ENCODE data around the gene ZDHHC11B.
"Not testable (repeated sequence)": the region's sequence is repeated elsewhere in the genome, so short reads cannot be mapped to it uniquely, and the experiment has no call there.

ZDHHC11B gene

DNA sequence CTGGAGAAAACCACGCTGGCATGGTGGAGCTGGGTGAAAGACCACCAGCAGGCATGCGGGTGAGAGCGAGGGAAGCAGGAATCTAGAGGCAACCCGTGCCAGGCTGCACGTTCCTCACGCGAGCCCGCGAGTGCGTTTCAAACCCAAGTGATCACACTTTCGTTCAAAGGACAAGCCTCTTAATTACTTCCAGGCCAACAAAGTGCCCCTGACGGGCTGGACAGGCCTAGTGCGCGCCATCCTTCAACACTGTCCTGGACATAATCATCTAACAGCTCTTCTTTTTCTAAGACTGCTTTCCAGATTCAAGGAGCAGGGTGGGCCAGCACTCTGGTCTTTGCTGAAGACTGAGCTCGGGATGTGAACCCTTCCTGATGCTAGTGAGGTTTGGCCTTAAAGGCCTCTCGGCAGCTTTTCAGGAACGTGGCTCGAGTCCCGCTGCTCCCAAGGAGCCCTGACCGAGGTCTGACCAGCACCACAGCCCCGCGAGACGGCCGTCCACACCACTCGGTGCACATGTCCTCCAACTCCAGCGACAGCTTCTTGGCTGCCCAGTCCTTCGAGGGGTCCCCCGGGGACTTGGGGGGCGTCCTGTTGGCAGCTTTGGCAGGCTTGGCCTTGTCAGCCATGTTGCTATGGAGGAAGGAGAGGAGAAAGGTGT is 14.9 kb downstream of the ZDHHC11B start:
- not testable (repeated sequence) for H3K9ac ChIP-seq (ENCODE audit: low read length); H3K18ac ChIP-seq (ENCODE audit: low read length); H3K36me3 ChIP-seq (ENCODE audit: control insufficient read depth in 1 of 2, insufficient read depth in 2 of 2, low read length in 2 of 2); H3K79me1 ChIP-seq (ENCODE audit: low read length); H3K23ac ChIP-seq (ENCODE audit: low read length); H3K27ac ChIP-seq (ENCODE audit: low read depth, low read length); H4K91ac ChIP-seq (ENCODE audit: low read depth, low read length); H3K79me2 ChIP-seq (ENCODE audit: control insufficient read depth, insufficient read depth, low read length, poor library complexity); H3K4ac ChIP-seq (ENCODE audit: low read depth, low read length); H4K8ac ChIP-seq (ENCODE audit: low read depth, low read length); H2BK12ac ChIP-seq (ENCODE audit: low read length); H2AFZ ChIP-seq (ENCODE audit: insufficient read depth, low read length, poor library complexity); DNase-seq; H3K14ac ChIP-seq (ENCODE audit: low read length); H3K4me2 ChIP-seq (ENCODE audit: low read length); H3K4me3 ChIP-seq (ENCODE audit: low read depth, low read length); H2AK5ac ChIP-seq (ENCODE audit: low read length); H3K27me3 ChIP-seq (ENCODE audit: insufficient read depth, low read length); H4K12ac ChIP-seq (ENCODE audit: low read depth, low read length); H2BK5ac ChIP-seq (ENCODE audit: low read depth, low read length, poor library complexity); H2BK120ac ChIP-seq (ENCODE audit: insufficient read depth, low read length, poor library complexity); H3K4me1 ChIP-seq (ENCODE audit: control insufficient read depth in 1 of 2, insufficient read depth in 2 of 2, low read length in 2 of 2)
- no CpG with 5 or more reads among the region's 29 CpGs for WGBS (ENCODE audit: extremely low coverage, insufficient coverage, insufficient read length)
- peaks cover 16% of the 10 kb centered on the region for H3K9me3 ChIP-seq (ENCODE audit: insufficient read depth, low read depth, low read length)

- Histone ChIP-seq H3K4me2 (ENCODE audit: low read length) (no peak overlapping the region), H3K79me1 (ENCODE audit: low read length) (no peaks in the 10 kb centered on the region), H2AK5ac (ENCODE audit: low read length) (no peak overlapping the region), H4K91ac (ENCODE audit: low read depth, low read length) (no peak overlapping the region), H3K9me3 (ENCODE audit: insufficient read depth, low read depth, low read length) (peaks cover 28% of the 10 kb centered on the region), H3K23ac (ENCODE audit: low read length) (no peak overlapping the region), H3K4me3 (ENCODE audit: low read depth, low read length) (peak overlapping the region; percentile 8), H2BK12ac (ENCODE audit: low read length) (no peak overlapping the region), H3K79me2 (ENCODE audit: control insufficient read depth, insufficient read depth, low read length, poor library complexity) (no peaks in the 10 kb centered on the region), H2AFZ (ENCODE audit: insufficient read depth, low read length, poor library complexity) (no peak overlapping the region), H3K14ac (ENCODE audit: low read length) (no peak overlapping the region), H2BK120ac (ENCODE audit: insufficient read depth, low read length, poor library complexity) (no peak overlapping the region), H3K18ac (ENCODE audit: low read length) (no peak overlapping the region), H3K27ac (ENCODE audit: low read depth, low read length) (no peak overlapping the region), H2BK5ac (ENCODE audit: low read depth, low read length, poor library complexity) (no peak overlapping the region), H3K4me1 (ENCODE audit: control insufficient read depth in 1 of 2, insufficient read depth in 2 of 2, low read length in 2 of 2) (no peaks in the 10 kb centered on the region), H3K9ac (ENCODE audit: low read length) (no peak overlapping the region), H3K4ac (ENCODE audit: low read depth, low read length) (no peak overlapping the region), H4K8ac (ENCODE audit: low read depth, low read length) (no peak overlapping the region), H3K36me3 (ENCODE audit: control insufficient read depth in 1 of 2, insufficient read depth in 2 of 2, low read length in 2 of 2) (no peaks in the 10 kb centered on the region), H3K27me3 (ENCODE audit: insufficient read depth, low read length) (no peaks in the 10 kb centered on the region), H4K12ac (ENCODE audit: low read depth, low read length) (no peak overlapping the region)
- no peak for DNase-seq
- WGBS (ENCODE audit: extremely low coverage, insufficient coverage, insufficient read length), result no CpG with 5 or more reads among the region's 32 CpGs
These were observed 17.7 kb downstream of the ZDHHC11B start for GRCh38 chr5:766666-767431.

DNA sequence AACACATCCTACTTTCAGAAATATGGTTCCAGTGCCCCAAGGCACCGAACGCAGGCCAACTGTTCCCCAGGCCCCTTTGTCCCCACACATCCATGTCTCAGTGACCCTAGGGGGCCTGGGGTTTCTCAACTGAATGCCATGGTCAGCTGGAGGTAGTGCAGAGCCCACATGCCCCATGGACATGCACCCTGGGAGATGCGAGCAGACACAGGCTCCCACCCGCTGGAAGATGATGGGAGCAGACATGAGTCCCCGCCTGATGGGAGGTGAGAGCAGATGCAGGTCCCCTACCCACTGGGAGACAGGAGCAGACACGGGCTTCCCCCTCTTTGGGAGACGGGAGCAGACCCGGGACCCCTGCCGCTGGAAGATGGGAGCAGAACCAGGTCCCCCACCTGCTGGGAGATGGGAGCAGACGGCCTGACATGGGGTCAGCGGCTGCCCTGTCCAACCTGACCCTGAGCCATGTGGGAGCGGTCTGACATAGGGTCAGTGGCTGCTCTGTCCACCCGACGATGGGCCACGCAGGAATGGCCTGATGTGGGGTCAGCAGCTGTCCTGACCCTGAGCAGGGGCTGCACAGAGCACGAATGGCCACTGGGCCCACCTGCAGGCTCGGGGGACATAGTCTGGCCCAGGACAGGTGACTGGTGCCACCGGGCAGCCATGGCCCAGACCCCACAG is 18.4 kb downstream of the ZDHHC11B start:
- Histone ChIP-seq H3K27ac (ENCODE audit: low read depth, low read length) (no peak overlapping the region), H3K4ac (ENCODE audit: low read depth, low read length) (no peak overlapping the region), H2BK120ac (ENCODE audit: insufficient read depth, low read length, poor library complexity) (no peak overlapping the region), H4K91ac (ENCODE audit: low read depth, low read length) (no peak overlapping the region), H4K12ac (ENCODE audit: low read depth, low read length) (no peak overlapping the region), H3K27me3 (ENCODE audit: insufficient read depth, low read length) (no peaks in the 10 kb centered on the region), H3K18ac (ENCODE audit: low read length) (no peak overlapping the region), H3K9me3 (ENCODE audit: insufficient read depth, low read depth, low read length) (peaks cover 33% of the 10 kb centered on the region), H2AK5ac (ENCODE audit: low read length) (no peak overlapping the region), H3K79me1 (ENCODE audit: low read length) (no peaks in the 10 kb centered on the region), H3K4me1 (ENCODE audit: control insufficient read depth in 1 of 2, insufficient read depth in 2 of 2, low read length in 2 of 2) (no peaks in the 10 kb centered on the region), H2AFZ (ENCODE audit: insufficient read depth, low read length, poor library complexity) (no peak overlapping the region), H3K4me3 (ENCODE audit: low read depth, low read length) (no peak overlapping the region), H3K9ac (ENCODE audit: low read length) (no peak overlapping the region), H3K36me3 (ENCODE audit: control insufficient read depth in 1 of 2, insufficient read depth in 2 of 2, low read length in 2 of 2) (no peaks in the 10 kb centered on the region), H3K79me2 (ENCODE audit: control insufficient read depth, insufficient read depth, low read length, poor library complexity) (no peaks in the 10 kb centered on the region), H2BK12ac (ENCODE audit: low read length) (no peak overlapping the region), H3K14ac (ENCODE audit: low read length) (no peak overlapping the region), H3K23ac (ENCODE audit: low read length) (no peak overlapping the region), H2BK5ac (ENCODE audit: low read depth, low read length, poor library complexity) (no peak overlapping the region), H3K4me2 (ENCODE audit: low read length) (no peak overlapping the region), H4K8ac (ENCODE audit: low read depth, low read length) (no peak overlapping the region)
- DNase-seq, result no peak
- WGBS (ENCODE audit: extremely low coverage, insufficient coverage, insufficient read length), result no CpG with 5 or more reads among the region's 18 CpGs

- no peak overlapping the region for H3K4me2 ChIP-seq (ENCODE audit: low read length)
- no peak overlapping the region for H3K4ac ChIP-seq (ENCODE audit: low read depth, low read length)
- peaks cover 34% of the 10 kb centered on the region for H3K9me3 ChIP-seq (ENCODE audit: insufficient read depth, low read depth, low read length)
- no peak overlapping the region for H2BK120ac ChIP-seq (ENCODE audit: insufficient read depth, low read length, poor library complexity)
- no peak overlapping the region for H4K91ac ChIP-seq (ENCODE audit: low read depth, low read length)
- H3K36me3 ChIP-seq (ENCODE audit: control insufficient read depth in 1 of 2, insufficient read depth in 2 of 2, low read length in 2 of 2), result no peaks in the 10 kb centered on the region
- H2AK5ac ChIP-seq (ENCODE audit: low read length), result no peak overlapping the region
- H4K8ac ChIP-seq (ENCODE audit: low read depth, low read length), result no peak overlapping the region
- no peaks in the 10 kb centered on the region for H3K79me2 ChIP-seq (ENCODE audit: control insufficient read depth, insufficient read depth, low read length, poor library complexity)
- no peak overlapping the region for H2BK5ac ChIP-seq (ENCODE audit: low read depth, low read length, poor library complexity)
- no peaks in the 10 kb centered on the region for H3K27me3 ChIP-seq (ENCODE audit: insufficient read depth, low read length)
- H3K4me3 ChIP-seq (ENCODE audit: low read depth, low read length), result no peak overlapping the region
- H3K23ac ChIP-seq (ENCODE audit: low read length), result no peak overlapping the region
- H3K79me1 ChIP-seq (ENCODE audit: low read length), result no peaks in the 10 kb centered on the region
- peak overlapping the region; percentile 13 for H3K9ac ChIP-seq (ENCODE audit: low read length)
- no peak overlapping the region for H4K12ac ChIP-seq (ENCODE audit: low read depth, low read length)
- H3K14ac ChIP-seq (ENCODE audit: low read length), result no peak overlapping the region
- H3K27ac ChIP-seq (ENCODE audit: low read depth, low read length), result no peak overlapping the region
- H3K18ac ChIP-seq (ENCODE audit: low read length), result no peak overlapping the region
- H3K4me1 ChIP-seq (ENCODE audit: control insufficient read depth in 1 of 2, insufficient read depth in 2 of 2, low read length in 2 of 2), result peaks cover 1% of the 10 kb centered on the region in 2 experiments
- no CpG with 5 or more reads among the region's 31 CpGs for WGBS (ENCODE audit: extremely low coverage, insufficient coverage, insufficient read length)
- no peak overlapping the region for H2BK12ac ChIP-seq (ENCODE audit: low read length)
- DNase-seq, result no peak
- no peak overlapping the region for H2AFZ ChIP-seq (ENCODE audit: insufficient read depth, low read length, poor library complexity)
These were observed 20.3 kb downstream of the ZDHHC11B start for GRCh38 chr5:763998-764781.
